H1 (cell line): ENCODE data around the gene TMA7B. TPM values are rescaled to one million over a fixed set of nuclear protein-coding genes. Genes with fewer than 3 reads are reported as not detected.

Source experiments
- FOSL1 ChIP-seq: IDR thresholded peaks from 2 replicates; pipeline ENCODE4 v1.6.1; 2011; ENCODE audit warnings: mild to moderate bottlenecking, low read depth, low read length, moderate library complexity; ENCODE audit not compliant: insufficient read depth
- HDAC2 ChIP-seq, 2 experiments: fragments of 300-600 bp in 1 of 2; sonication (generic) in 1 of 2; IDR thresholded peaks; 2 replicates each; pipeline ENCODE4 v1.6.1; 2011 to 2012; ENCODE audit warnings: low read depth in 2 of 2, low read length in 2 of 2, mild to moderate bottlenecking in 2 of 2, moderate library complexity in 2 of 2, borderline replicate concordance in 1 of 2, inconsistent platforms in 1 of 2
- KDM4A ChIP-seq: IDR thresholded peaks from one replicate; pipeline ENCODE4 v1.7.1; 2012; ENCODE audit warnings: low read depth, mild to moderate bottlenecking, moderate library complexity, low read length, inconsistent platforms; ENCODE audit not compliant: severe bottlenecking
- NANOG ChIP-seq: IDR thresholded peaks from 2 replicates; pipeline ENCODE4 v1.6.1; 2011; ENCODE audit warnings: low read length, low read depth, mild to moderate bottlenecking, inconsistent platforms; ENCODE audit not compliant: insufficient read depth, poor library complexity, severe bottlenecking
- SUZ12 ChIP-seq: fragments of 200-600 bp; sonication (generic); IDR thresholded peaks from 2 replicates; pipeline ENCODE4 v1.6.1; 2012; ENCODE audit warnings: mild to moderate bottlenecking, inconsistent platforms, low read length, moderate library complexity, mixed read lengths
- polyA plus RNA-seq, 7 experiments: library from polyadenylated mRNA; depleted of rRNA in 3 of 7; stranded (reverse) in 5 of 7; unstranded in 2 of 7; fragments of >200 nt in 5 of 7; fragments of 200-250 nt in 2 of 7; gene quantifications; 1 replicate in 5 of 7; 2 replicates in 1 of 7; 4 replicates in 1 of 7; pipeline versions ENCODE4 v1.2.1 to v1.2.3, GENCODE V29; 2011 to 2013; ENCODE audit warnings: missing spikeins in 2 of 7, mixed read lengths in 2 of 7
- total RNA-seq: library from RNA; stranded (reverse); fragmentation: NEBNext Ultra II Directional; extraction: Animal tissue kit (Norgen Biotek cat#: 25700); gene quantifications from 2 replicates; pipeline ENCODE4 v1.2.1, GENCODE V29; 2021
- TF ChIP-seq, protein P1 (sequence below): IDR thresholded peaks from 2 replicates; pipeline ENCODE4 v1.6.1; 2012; ENCODE audit warnings: inconsistent platforms
- TF ChIP-seq, protein P2 (sequence below): fragments of 300-600 bp; sonication (generic); IDR thresholded peaks from 2 replicates; pipeline ENCODE4 v1.7.1; 2012; ENCODE audit warnings: low read length, moderate library complexity, mild to moderate bottlenecking, inconsistent platforms; ENCODE audit not compliant: insufficient replicate concordance

TMA7B gene
- total and polyA plus RNA-seq, 2 of the 8 experiments (the other 6 are each of a cell fraction or from before 2014, with no cell fraction given): not detected

DNA sequence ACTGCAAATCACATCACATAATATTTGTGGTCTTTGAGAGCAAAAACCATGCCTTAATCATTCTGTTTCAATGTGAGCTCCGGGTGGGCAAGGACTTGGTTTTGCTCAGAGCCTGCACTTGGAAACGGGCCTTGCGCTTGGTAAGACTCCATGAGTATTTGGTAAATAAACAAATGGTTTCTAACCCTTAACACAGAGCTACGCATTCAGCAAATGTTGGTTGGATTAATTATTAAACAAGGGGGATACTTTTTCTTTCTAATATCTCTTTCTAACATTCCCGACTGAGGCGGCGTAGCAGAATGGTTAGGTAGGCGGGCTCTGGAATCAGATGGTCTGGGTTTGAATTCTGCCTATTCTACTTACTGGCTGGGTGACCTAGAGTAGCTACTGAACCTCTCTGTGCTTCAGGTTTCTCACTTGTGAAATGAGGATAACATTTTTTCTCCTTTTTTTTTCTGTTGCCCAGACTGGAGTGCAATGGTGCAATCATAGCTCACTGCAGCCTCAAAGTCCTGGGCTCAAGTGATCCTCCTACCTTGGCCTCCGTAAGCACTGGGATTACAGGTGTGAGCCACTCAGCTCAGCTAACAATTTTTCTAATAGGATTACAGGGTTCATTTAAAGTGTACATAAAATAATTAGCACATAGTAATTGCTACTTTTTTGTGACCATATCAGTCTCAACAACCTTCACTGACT lies 31.1 kb downstream of the TMA7B start (continued):
- TF ChIP-seq NANOG (no peak), KDM4A (no peak), SUZ12 (no peak), HDAC2 (IDR thresholded peaks at IDR 0.05; ENCODE audit: borderline replicate concordance in 1 of 2, low read depth in 2 of 2, low read length in 2 of 2) (no peak), FOSL1 (no peak)
- TF ChIP-seq, protein P1, sequence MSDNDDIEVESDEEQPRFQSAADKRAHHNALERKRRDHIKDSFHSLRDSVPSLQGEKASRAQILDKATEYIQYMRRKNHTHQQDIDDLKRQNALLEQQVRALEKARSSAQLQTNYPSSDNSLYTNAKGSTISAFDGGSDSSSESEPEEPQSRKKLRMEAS: no peak
- TF ChIP-seq, protein P2, sequence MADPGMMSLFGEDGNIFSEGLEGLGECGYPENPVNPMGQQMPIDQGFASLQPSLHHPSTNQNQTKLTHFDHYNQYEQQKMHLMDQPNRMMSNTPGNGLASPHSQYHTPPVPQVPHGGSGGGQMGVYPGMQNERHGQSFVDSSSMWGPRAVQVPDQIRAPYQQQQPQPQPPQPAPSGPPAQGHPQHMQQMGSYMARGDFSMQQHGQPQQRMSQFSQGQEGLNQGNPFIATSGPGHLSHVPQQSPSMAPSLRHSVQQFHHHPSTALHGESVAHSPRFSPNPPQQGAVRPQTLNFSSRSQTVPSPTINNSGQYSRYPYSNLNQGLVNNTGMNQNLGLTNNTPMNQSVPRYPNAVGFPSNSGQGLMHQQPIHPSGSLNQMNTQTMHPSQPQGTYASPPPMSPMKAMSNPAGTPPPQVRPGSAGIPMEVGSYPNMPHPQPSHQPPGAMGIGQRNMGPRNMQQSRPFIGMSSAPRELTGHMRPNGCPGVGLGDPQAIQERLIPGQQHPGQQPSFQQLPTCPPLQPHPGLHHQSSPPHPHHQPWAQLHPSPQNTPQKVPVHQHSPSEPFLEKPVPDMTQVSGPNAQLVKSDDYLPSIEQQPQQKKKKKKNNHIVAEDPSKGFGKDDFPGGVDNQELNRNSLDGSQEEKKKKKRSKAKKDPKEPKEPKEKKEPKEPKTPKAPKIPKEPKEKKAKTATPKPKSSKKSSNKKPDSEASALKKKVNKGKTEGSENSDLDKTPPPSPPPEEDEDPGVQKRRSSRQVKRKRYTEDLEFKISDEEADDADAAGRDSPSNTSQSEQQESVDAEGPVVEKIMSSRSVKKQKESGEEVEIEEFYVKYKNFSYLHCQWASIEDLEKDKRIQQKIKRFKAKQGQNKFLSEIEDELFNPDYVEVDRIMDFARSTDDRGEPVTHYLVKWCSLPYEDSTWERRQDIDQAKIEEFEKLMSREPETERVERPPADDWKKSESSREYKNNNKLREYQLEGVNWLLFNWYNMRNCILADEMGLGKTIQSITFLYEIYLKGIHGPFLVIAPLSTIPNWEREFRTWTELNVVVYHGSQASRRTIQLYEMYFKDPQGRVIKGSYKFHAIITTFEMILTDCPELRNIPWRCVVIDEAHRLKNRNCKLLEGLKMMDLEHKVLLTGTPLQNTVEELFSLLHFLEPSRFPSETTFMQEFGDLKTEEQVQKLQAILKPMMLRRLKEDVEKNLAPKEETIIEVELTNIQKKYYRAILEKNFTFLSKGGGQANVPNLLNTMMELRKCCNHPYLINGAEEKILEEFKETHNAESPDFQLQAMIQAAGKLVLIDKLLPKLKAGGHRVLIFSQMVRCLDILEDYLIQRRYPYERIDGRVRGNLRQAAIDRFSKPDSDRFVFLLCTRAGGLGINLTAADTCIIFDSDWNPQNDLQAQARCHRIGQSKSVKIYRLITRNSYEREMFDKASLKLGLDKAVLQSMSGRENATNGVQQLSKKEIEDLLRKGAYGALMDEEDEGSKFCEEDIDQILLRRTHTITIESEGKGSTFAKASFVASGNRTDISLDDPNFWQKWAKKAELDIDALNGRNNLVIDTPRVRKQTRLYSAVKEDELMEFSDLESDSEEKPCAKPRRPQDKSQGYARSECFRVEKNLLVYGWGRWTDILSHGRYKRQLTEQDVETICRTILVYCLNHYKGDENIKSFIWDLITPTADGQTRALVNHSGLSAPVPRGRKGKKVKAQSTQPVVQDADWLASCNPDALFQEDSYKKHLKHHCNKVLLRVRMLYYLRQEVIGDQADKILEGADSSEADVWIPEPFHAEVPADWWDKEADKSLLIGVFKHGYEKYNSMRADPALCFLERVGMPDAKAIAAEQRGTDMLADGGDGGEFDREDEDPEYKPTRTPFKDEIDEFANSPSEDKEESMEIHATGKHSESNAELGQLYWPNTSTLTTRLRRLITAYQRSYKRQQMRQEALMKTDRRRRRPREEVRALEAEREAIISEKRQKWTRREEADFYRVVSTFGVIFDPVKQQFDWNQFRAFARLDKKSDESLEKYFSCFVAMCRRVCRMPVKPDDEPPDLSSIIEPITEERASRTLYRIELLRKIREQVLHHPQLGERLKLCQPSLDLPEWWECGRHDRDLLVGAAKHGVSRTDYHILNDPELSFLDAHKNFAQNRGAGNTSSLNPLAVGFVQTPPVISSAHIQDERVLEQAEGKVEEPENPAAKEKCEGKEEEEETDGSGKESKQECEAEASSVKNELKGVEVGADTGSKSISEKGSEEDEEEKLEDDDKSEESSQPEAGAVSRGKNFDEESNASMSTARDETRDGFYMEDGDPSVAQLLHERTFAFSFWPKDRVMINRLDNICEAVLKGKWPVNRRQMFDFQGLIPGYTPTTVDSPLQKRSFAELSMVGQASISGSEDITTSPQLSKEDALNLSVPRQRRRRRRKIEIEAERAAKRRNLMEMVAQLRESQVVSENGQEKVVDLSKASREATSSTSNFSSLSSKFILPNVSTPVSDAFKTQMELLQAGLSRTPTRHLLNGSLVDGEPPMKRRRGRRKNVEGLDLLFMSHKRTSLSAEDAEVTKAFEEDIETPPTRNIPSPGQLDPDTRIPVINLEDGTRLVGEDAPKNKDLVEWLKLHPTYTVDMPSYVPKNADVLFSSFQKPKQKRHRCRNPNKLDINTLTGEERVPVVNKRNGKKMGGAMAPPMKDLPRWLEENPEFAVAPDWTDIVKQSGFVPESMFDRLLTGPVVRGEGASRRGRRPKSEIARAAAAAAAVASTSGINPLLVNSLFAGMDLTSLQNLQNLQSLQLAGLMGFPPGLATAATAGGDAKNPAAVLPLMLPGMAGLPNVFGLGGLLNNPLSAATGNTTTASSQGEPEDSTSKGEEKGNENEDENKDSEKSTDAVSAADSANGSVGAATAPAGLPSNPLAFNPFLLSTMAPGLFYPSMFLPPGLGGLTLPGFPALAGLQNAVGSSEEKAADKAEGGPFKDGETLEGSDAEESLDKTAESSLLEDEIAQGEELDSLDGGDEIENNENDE: no peak
